ENCODE data around the gene NLRP6. TPM values are rescaled to one million over a fixed set of nuclear protein-coding genes. Genes with fewer than 3 reads are reported as not detected.
"Not testable (repeated sequence)": the region's sequence is repeated elsewhere in the genome, so short reads cannot be mapped to it uniquely, and the experiment has no call there.

NLRP6 gene
- polyA plus RNA-seq, 2 of the 4 experiments (the other 2 are of a cell fraction), result 0.03 TPM; not detected in 1

DNA sequence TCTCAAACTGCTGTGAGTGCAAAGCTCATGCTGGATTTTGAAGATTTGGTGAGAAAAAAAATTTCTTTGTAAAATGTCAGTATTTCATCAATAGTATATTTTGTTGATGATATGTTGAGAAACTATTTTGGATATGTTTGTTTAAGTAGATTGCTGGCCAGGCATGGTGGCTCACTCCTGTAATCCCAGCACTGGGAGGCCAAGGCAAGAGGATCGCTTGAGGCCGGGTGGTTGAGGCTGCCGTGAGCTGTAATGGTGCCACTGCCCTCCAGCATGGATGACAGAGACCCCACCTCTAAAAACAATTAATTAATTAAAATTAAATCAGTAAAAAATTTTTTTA lies 49.3 kb downstream of the NLRP6 start:
- Histone ChIP-seq H3K4me2 (0 out of 3 replicates have a peak overlapping the region, but pooled peaks have one; percentile 22), H3K4me3 (no peak overlapping the region), H3K4me1 (peaks cover 9% of the 10 kb centered on the region; the same call in 1 of the 3 replicates), H3K27ac (peak overlapping the region in 1 of 2 experiments; percentile 57; a peak in 1 of 6 replicates), H3K9me3 (no peaks in the 10 kb centered on the region)
- POLR2A ChIA-PET, result no interaction called here
- 96% methylated on average over 3 of the region's 3 CpGs for WGBS (ENCODE audit: missing lambda C conversion rate)
- CTCF ChIA-PET, result interaction anchor here (1.0 to 1.6 kb wide), 3 partner anchors 11 to 22 kb away, joined by 3 to 5 read pairs (median 4); no protein-coding TSS in a partner anchor
- no peak for TF ChIP-seq MAFK (IDR thresholded peaks at IDR 0.05; ENCODE audit: partially characterized antibody)
- TF ChIP-seq KDM5A (IDR thresholded peaks at IDR 0.05), result no peak
- no peak for TF ChIP-seq TP53 (CRISPR knock-in tag; IDR thresholded peaks at IDR 0.05)
- TF ChIP-seq HOXB5 (CRISPR knock-in tag; IDR thresholded peaks at IDR 0.05), result no peak
- TF ChIP-seq PHF8 (IDR thresholded peaks at IDR 0.05; ENCODE audit: borderline replicate concordance, low read depth), result no peak
- no peak for TF ChIP-seq HOXA7 (CRISPR knock-in tag; IDR thresholded peaks at IDR 0.05)
- TF ChIP-seq FOXS1 (CRISPR knock-in tag; IDR thresholded peaks at IDR 0.05), result no peak
- no peak for TF ChIP-seq HDAC2 (IDR thresholded peaks at IDR 0.05)
- no peak for TF ChIP-seq KDM1A (IDR thresholded peaks at IDR 0.05; ENCODE audit: low read depth)
- no peak for TF ChIP-seq NFE2L2 (conservative IDR thresholded peaks at IDR 0.05; ENCODE audit: low read length)
- TF ChIP-seq GATA3 (IDR thresholded peaks at IDR 0.05; ENCODE audit: borderline replicate concordance), result no peak
- TF ChIP-seq ZFP36 (IDR thresholded peaks at IDR 0.05; ENCODE audit: borderline replicate concordance, partially characterized antibody), result no peak
- no peak for TF ChIP-seq RCOR1 (IDR thresholded peaks at IDR 0.05; ENCODE audit: low read depth, low read length)
- no peak for TF ChIP-seq EP300 (IDR thresholded peaks at IDR 0.05)
- TF ChIP-seq, protein P1, sequence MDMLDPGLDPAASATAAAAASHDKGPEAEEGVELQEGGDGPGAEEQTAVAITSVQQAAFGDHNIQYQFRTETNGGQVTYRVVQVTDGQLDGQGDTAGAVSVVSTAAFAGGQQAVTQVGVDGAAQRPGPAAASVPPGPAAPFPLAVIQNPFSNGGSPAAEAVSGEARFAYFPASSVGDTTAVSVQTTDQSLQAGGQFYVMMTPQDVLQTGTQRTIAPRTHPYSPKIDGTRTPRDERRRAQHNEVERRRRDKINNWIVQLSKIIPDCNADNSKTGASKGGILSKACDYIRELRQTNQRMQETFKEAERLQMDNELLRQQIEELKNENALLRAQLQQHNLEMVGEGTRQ (IDR thresholded peaks at IDR 0.05), result no peak
- no peak for TF ChIP-seq POLR2AphosphoS2 (conservative IDR thresholded peaks at IDR 0.05; ENCODE audit: low read length)
- FAIRE-seq (no peak), DNase-seq (ENCODE audit: low read depth in 1 of 2, low spot score in 1 of 2) (no peak), ATAC-seq (no peak)

DNA sequence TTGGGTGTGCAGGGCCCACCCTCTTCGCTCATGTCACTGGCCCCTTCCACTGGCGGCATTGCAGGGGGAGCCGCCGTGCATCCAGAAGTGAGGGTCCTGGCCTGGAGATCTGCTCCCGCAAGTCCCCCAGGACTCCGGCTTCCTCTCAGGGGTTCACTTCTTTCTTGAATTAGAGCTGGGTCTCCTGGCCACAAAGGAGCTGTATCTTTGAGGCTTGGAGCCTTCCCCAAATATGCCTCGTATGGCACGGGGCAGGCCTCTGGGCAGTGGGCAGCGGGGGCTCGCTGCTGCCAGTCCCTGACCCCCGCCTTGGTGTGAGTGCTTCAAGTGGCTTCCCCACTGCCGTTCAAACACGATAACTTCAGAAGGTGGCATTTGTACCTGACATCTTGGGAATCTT lies 49.8 kb downstream of the NLRP6 start:
- CTCF ChIA-PET, result interaction anchor here (1.0 to 1.6 kb wide), 3 partner anchors 11 to 23 kb away, joined by 3 to 5 read pairs (median 4); no protein-coding TSS in a partner anchor
- WGBS (ENCODE audit: missing lambda C conversion rate), result 87% methylated on average over 13 of the region's 13 CpGs
- no peaks in the 10 kb centered on the region for H3K9me3 ChIP-seq
- POLR2A ChIA-PET, result interaction anchor here (1.3 kb wide), 1 partner anchor 28 kb away, joined by 5 read pairs; no protein-coding TSS in a partner anchor
- no peak for DNase-seq (ENCODE audit: low read depth in 1 of 2, low spot score in 1 of 2)
- FAIRE-seq, result no peak
- no peak overlapping the region for H3K4me3 ChIP-seq
- TF ChIP-seq HOXB5 (CRISPR knock-in tag; IDR thresholded peaks at IDR 0.05), result no peak
- no peak for TF ChIP-seq FOSB (CRISPR knock-in tag; IDR thresholded peaks at IDR 0.05)
- TF ChIP-seq, protein P2, sequence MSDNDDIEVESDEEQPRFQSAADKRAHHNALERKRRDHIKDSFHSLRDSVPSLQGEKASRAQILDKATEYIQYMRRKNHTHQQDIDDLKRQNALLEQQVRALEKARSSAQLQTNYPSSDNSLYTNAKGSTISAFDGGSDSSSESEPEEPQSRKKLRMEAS (IDR thresholded peaks at IDR 0.05), result no peak
- no peak for TF ChIP-seq ZNF302 (CRISPR knock-in tag; IDR thresholded peaks at IDR 0.05)
- no peak for TF ChIP-seq TP53 (CRISPR knock-in tag; IDR thresholded peaks at IDR 0.05)
- TF ChIP-seq, protein P3, sequence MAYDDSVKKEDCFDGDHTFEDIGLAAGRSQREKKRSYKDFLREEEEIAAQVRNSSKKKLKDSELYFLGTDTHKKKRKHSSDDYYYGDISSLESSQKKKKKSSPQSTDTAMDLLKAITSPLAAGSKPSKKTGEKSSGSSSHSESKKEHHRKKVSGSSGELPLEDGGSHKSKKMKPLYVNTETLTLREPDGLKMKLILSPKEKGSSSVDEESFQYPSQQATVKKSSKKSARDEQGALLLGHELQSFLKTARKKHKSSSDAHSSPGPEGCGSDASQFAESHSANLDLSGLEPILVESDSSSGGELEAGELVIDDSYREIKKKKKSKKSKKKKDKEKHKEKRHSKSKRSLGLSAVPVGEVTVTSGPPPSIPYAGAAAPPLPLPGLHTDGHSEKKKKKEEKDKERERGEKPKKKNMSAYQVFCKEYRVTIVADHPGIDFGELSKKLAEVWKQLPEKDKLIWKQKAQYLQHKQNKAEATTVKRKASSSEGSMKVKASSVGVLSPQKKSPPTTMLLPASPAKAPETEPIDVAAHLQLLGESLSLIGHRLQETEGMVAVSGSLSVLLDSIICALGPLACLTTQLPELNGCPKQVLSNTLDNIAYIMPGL (CRISPR knock-in tag; IDR thresholded peaks at IDR 0.05; ENCODE audit: borderline replicate concordance), result no peak
- no peak for TF ChIP-seq TFCP2L1 (CRISPR knock-in tag; IDR thresholded peaks at IDR 0.05)
- no peak for TF ChIP-seq NR3C1 (IDR thresholded peaks at IDR 0.05)
- TF ChIP-seq KDM5A (IDR thresholded peaks at IDR 0.05), result no peak
- no peak for TF ChIP-seq ZFP36 (IDR thresholded peaks at IDR 0.05; ENCODE audit: borderline replicate concordance, partially characterized antibody)
- no peak for TF ChIP-seq HOXB13 (CRISPR knock-in tag; IDR thresholded peaks at IDR 0.05; ENCODE audit: low read depth)
- TF ChIP-seq POLR2A (IDR thresholded peaks at IDR 0.05; ENCODE audit: low read length), result no peak
- no peak for TF ChIP-seq EHMT2 (IDR thresholded peaks at IDR 0.05; ENCODE audit: low read depth)
- no peak for TF ChIP-seq NFE2L2 (conservative IDR thresholded peaks at IDR 0.05; ENCODE audit: low read length)
- no peak overlapping the region for H3K4me2 ChIP-seq
- H3K27ac ChIP-seq, result no peak overlapping the region
- no peak for ATAC-seq
- peaks cover 9% of the 10 kb centered on the region; the same call in 1 of the 3 replicates for H3K4me1 ChIP-seq

DNA sequence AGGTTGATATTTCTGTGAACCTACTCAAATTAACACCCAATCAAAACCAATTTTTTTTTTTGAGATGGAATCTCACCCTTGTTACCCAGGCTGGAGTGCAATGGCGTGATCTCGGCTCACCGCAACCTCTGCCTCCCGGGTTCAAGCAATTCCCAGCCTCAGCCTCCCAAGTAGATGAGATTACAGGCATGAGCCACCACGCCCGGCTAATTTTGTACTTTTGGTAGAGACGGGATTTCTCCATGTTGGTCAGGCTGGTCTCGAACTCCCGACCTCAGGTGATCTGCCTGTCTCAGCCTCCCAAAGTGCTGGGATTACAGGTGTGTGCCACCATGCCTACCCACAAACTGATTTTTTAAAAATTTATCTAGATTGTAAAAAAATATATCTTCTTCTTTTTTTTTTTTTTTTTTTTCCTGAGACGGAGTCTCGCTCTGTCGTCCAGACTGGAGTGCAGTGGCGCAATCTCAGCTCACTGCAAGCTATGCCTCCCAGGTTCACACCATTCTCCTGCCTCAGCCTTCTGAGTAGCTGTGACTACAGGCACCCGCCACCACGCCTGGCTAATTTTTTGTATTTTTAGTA lies 50.4 kb downstream of the NLRP6 start:
- WGBS (ENCODE audit: missing lambda C conversion rate), result 86% methylated on average over 15 of the region's 15 CpGs
- not testable (repeated sequence) for H3K4me2 ChIP-seq; DNase-seq (ENCODE audit: low read depth in 1 of 2, low spot score in 1 of 2); H3K9me3 ChIP-seq; H3K4me3 ChIP-seq; H3K4me1 ChIP-seq; FAIRE-seq; H3K27ac ChIP-seq; ATAC-seq
- CTCF ChIA-PET, result interaction anchor here (0.9 to 2.8 kb wide), 5 partner anchors 13 to 78 kb away, joined by 3 to 9 read pairs (median 6); no protein-coding TSS in a partner anchor
- POLR2A ChIA-PET, result interaction anchor here (1.3 kb wide), 1 partner anchor 27 kb away, joined by 5 read pairs; no protein-coding TSS in a partner anchor

Data from A549 (cell line).